CD4-positive, alpha-beta T cell treated with Interleukin-17A for 1 hour (primary cell): ENCODE data around the gene MRPS14.
"Not testable (repeated sequence)": the region's sequence is repeated elsewhere in the genome, so short reads cannot be mapped to it uniquely, and the experiment has no call there.

Experiments
- DNase-seq: peaks from one replicate; pipeline ENCODE4 v3.0.0-alpha.2; 2020

The MRPS14 gene

GRCh38 chr1:175023043-175023921 is at the start of gene MRPS14:
MRPS14 (minus strand) TSS chr1:175023425; CDS start chr1:175023408, 17 bp downstream.
- peak; percentile 99 for DNase-seq

- DNase-seq, result no peak
Measured at GRCh38 chr1:175072099-175072951, 49.1 kb upstream of the MRPS14 start.

- DNase-seq, result no peak
Measured at GRCh38 chr1:175071276-175071943, 48.2 kb upstream of the MRPS14 start.

- no peak for DNase-seq
Measured at GRCh38 chr1:175070818-175071217, 47.6 kb upstream of the MRPS14 start.

- DNase-seq, result no peak
Measured at GRCh38 chr1:175067362-175068106, 44.3 kb upstream of the MRPS14 start, which contains the start of gene TNN. TNN (plus strand) TSS chr1:175067833; CDS start chr1:175077419, 9,586 bp downstream.

GRCh38 chr1:175062858-175063257 is 39.6 kb upstream of the MRPS14 start:
- DNase-seq, result no peak

GRCh38 chr1:175062339-175062738 is 39.1 kb upstream of the MRPS14 start:
- no peak for DNase-seq

- no peak for DNase-seq
Measured at GRCh38 chr1:175054736-175055135, 31.5 kb upstream of the MRPS14 start.

- no peak for DNase-seq
Measured at GRCh38 chr1:175050992-175051391, 27.8 kb upstream of the MRPS14 start.

- DNase-seq, result no peak
Measured at GRCh38 chr1:175045519-175045918, 22.3 kb upstream of the MRPS14 start.

GRCh38 chr1:175045097-175045496 is 21.9 kb upstream of the MRPS14 start:
- DNase-seq, result no peak

- not testable (repeated sequence) for DNase-seq
Measured at GRCh38 chr1:175044591-175044990, 21.4 kb upstream of the MRPS14 start.

- DNase-seq, result no peak
Measured at GRCh38 chr1:175043824-175044223, 20.6 kb upstream of the MRPS14 start.

- no peak for DNase-seq
Measured at GRCh38 chr1:175042650-175043049, 19.4 kb upstream of the MRPS14 start.

- DNase-seq, result no peak
Measured at GRCh38 chr1:175040324-175040879, 17.2 kb upstream of the MRPS14 start.

GRCh38 chr1:175037416-175037815 is 14.2 kb upstream of the MRPS14 start:
- no peak for DNase-seq

GRCh38 chr1:175036476-175036875 is 13.3 kb upstream of the MRPS14 start:
- DNase-seq, result no peak

GRCh38 chr1:175035865-175036264 is 12.6 kb upstream of the MRPS14 start:
- no peak for DNase-seq

GRCh38 chr1:175034775-175035174 is 11.6 kb upstream of the MRPS14 start:
- DNase-seq, result no peak

- DNase-seq, result no peak
Measured at GRCh38 chr1:175033953-175034352, 10.7 kb upstream of the MRPS14 start.

GRCh38 chr1:175024773-175025172 is 1.5 kb upstream of the MRPS14 start:
- no peak for DNase-seq

- DNase-seq, result not testable (repeated sequence)
Measured at GRCh38 chr1:175023922-175024242, 657 bp upstream of the MRPS14 start.
